ENCODE data around the gene PPP1R12B. TPM values are rescaled to one million over a fixed set of nuclear protein-coding genes. Genes with fewer than 3 reads are reported as not detected.
"Not testable (repeated sequence)": the region's sequence is repeated elsewhere in the genome, so short reads cannot be mapped to it uniquely, and the experiment has no call there.

The PPP1R12B gene
- total and polyA plus RNA-seq, 4 donors = 4.0 to 31.6 (median 9.7) TPM

DNA sequence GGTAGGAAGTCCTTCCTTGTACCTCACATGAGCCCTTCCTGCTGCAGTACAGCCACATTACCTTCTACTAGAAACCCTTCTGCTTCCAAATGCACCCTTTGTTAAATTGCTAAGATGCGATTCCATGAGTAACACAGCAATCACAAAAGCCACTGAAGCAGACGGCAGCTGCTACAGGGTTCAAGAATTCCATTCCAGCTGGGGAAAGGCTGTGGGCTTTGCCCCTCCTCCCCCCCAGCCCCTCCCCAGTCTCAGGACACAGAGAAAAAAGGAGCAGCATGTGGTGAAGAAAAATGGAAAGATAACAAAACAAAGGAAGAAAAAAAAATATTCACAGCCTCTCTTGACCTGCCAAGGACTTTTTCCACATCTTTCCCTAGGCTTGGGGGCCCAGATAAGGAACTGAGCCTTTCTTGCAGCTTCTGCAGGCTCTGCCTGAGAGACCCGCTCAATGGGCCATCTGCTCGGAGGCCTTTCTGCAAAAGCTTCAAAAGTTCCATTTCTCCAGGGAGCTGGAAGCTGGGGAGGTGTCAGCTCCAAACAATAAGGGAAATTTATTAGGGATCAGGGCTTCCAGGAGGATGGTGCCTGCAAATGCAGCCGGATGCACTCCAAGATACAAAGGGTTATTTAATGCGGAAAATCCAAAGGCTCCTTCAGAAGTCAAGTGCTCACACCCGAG, 289.7 kb downstream of the PPP1R12B start:
- Histone ChIP-seq H3K4me3 (ENCODE audit: low read depth in 1 of 3, low read length in 3 of 3) (no peak overlapping the region), H3K4me1 (ENCODE audit: control insufficient read depth in 4 of 4, insufficient read depth in 4 of 4, low read length in 3 of 4) (peaks cover 3 to 8% (median 6%) of the 10 kb centered on the region in 4 donors), H3K27ac (ENCODE audit: low read depth in 1 of 2, low read length in 2 of 2) (no peak overlapping the region), H3K36me3 (ENCODE audit: control insufficient read depth in 4 of 4, insufficient read depth in 3 of 4, low read depth in 1 of 4, low read length in 3 of 4) (no peaks in the 10 kb centered on the region), H3K9me3 (ENCODE audit: control insufficient read depth in 4 of 4, low read length in 3 of 4) (no peaks in the 10 kb centered on the region), H3K27me3 (ENCODE audit: control insufficient read depth in 4 of 4, insufficient read depth in 4 of 4, low read length in 3 of 4) (peaks cover 0 to 12% (median 3%) of the 10 kb centered on the region in 4 donors), H3K9ac (ENCODE audit: low read depth in 1 of 2, low read length in 2 of 2) (no peak overlapping the region)
- DNase-seq (ENCODE audit: low spot score) = no peak
- 63% methylated on average over 7 of the region's 7 CpGs for WGBS
- TF ChIP-seq HNF4G (IDR thresholded peaks at IDR 0.05) (no peak), NR2F2 (IDR thresholded peaks at IDR 0.05) (no peak), EGR1 (IDR thresholded peaks at IDR 0.05; ENCODE audit: low read depth in 2 of 2) (no peak), HNF4A (conservative IDR thresholded peaks at IDR 0.05) (no peak), FOXA2 (IDR thresholded peaks at IDR 0.05) (no peak), FOXA1 (IDR thresholded peaks at IDR 0.05) (no peak), GABPA (IDR thresholded peaks at IDR 0.05 in 1 of 2, conservative IDR thresholded peaks at IDR 0.05 in 1 of 2) (no peak), SP1 (IDR thresholded peaks at IDR 0.05) (no peak), YY1 (IDR thresholded peaks at IDR 0.05) (no peak), RXRA (IDR thresholded peaks at IDR 0.05) (no peak), RAD21 (IDR thresholded peaks at IDR 0.05) (no peak), JUND (IDR thresholded peaks at IDR 0.05) (no peak)
- TF ChIP-seq, protein P1, sequence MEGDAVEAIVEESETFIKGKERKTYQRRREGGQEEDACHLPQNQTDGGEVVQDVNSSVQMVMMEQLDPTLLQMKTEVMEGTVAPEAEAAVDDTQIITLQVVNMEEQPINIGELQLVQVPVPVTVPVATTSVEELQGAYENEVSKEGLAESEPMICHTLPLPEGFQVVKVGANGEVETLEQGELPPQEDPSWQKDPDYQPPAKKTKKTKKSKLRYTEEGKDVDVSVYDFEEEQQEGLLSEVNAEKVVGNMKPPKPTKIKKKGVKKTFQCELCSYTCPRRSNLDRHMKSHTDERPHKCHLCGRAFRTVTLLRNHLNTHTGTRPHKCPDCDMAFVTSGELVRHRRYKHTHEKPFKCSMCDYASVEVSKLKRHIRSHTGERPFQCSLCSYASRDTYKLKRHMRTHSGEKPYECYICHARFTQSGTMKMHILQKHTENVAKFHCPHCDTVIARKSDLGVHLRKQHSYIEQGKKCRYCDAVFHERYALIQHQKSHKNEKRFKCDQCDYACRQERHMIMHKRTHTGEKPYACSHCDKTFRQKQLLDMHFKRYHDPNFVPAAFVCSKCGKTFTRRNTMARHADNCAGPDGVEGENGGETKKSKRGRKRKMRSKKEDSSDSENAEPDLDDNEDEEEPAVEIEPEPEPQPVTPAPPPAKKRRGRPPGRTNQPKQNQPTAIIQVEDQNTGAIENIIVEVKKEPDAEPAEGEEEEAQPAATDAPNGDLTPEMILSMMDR (IDR thresholded peaks at IDR 0.05; ENCODE audit: low read depth, low read length, missing input control) = no peak
- TF ChIP-seq, protein P2, sequence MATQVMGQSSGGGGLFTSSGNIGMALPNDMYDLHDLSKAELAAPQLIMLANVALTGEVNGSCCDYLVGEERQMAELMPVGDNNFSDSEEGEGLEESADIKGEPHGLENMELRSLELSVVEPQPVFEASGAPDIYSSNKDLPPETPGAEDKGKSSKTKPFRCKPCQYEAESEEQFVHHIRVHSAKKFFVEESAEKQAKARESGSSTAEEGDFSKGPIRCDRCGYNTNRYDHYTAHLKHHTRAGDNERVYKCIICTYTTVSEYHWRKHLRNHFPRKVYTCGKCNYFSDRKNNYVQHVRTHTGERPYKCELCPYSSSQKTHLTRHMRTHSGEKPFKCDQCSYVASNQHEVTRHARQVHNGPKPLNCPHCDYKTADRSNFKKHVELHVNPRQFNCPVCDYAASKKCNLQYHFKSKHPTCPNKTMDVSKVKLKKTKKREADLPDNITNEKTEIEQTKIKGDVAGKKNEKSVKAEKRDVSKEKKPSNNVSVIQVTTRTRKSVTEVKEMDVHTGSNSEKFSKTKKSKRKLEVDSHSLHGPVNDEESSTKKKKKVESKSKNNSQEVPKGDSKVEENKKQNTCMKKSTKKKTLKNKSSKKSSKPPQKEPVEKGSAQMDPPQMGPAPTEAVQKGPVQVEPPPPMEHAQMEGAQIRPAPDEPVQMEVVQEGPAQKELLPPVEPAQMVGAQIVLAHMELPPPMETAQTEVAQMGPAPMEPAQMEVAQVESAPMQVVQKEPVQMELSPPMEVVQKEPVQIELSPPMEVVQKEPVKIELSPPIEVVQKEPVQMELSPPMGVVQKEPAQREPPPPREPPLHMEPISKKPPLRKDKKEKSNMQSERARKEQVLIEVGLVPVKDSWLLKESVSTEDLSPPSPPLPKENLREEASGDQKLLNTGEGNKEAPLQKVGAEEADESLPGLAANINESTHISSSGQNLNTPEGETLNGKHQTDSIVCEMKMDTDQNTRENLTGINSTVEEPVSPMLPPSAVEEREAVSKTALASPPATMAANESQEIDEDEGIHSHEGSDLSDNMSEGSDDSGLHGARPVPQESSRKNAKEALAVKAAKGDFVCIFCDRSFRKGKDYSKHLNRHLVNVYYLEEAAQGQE (IDR thresholded peaks at IDR 0.05) = no peak
- TF ChIP-seq, protein P3, sequence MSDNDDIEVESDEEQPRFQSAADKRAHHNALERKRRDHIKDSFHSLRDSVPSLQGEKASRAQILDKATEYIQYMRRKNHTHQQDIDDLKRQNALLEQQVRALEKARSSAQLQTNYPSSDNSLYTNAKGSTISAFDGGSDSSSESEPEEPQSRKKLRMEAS (IDR thresholded peaks at IDR 0.05) = no peak
- TF ChIP-seq, protein P4, sequence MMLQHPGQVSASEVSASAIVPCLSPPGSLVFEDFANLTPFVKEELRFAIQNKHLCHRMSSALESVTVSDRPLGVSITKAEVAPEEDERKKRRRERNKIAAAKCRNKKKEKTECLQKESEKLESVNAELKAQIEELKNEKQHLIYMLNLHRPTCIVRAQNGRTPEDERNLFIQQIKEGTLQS (IDR thresholded peaks at IDR 0.05) = no peak
- TF ChIP-seq, protein P5, sequence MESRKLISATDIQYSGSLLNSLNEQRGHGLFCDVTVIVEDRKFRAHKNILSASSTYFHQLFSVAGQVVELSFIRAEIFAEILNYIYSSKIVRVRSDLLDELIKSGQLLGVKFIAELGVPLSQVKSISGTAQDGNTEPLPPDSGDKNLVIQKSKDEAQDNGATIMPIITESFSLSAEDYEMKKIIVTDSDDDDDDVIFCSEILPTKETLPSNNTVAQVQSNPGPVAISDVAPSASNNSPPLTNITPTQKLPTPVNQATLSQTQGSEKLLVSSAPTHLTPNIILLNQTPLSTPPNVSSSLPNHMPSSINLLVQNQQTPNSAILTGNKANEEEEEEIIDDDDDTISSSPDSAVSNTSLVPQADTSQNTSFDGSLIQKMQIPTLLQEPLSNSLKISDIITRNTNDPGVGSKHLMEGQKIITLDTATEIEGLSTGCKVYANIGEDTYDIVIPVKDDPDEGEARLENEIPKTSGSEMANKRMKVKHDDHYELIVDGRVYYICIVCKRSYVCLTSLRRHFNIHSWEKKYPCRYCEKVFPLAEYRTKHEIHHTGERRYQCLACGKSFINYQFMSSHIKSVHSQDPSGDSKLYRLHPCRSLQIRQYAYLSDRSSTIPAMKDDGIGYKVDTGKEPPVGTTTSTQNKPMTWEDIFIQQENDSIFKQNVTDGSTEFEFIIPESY (IDR thresholded peaks at IDR 0.05) = no peak

DNA sequence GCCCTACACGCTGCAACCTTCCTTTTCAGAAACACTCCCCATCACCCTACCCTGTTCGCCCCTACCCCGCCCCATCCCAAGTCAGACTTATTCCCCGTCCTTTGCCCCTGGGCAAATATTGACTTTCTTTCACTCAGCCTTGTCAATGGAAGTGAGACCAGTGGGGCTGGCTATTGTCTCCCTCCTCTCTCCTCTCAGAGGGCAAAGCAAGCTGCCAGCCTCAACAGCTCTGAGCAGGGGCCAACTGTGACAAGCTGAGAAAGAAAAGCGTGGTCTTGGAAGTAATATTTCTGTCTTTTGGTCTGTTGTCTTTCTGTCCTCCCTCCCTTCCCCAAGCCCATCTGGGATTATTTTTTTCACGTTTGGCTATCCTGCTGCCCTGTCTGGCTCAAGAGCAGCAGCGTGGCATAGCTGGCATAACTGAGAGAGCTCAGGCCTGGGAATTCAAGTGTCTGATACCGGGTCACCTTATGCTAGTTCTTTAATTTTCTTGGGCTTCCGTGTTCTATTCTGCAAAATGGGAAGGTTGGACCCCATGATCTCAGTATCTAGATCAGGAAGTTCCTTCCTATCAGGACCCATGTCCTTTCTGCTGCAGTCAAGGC, 290.3 kb downstream of the PPP1R12B start:
- Histone ChIP-seq H3K4me1 (ENCODE audit: control insufficient read depth in 4 of 4, insufficient read depth in 4 of 4, low read length in 3 of 4) (peaks cover 7 to 12% (median 8%) of the 10 kb centered on the region in 4 donors), H3K27me3 (ENCODE audit: control insufficient read depth in 4 of 4, insufficient read depth in 4 of 4, low read length in 3 of 4) (peaks cover 0 to 12% (median 4%) of the 10 kb centered on the region in 4 donors)
- WGBS = 62% methylated on average over 9 of the region's 9 CpGs
- not testable (repeated sequence) for H3K4me3 ChIP-seq (ENCODE audit: low read depth in 1 of 3, low read length in 3 of 3); H3K27ac ChIP-seq (ENCODE audit: low read depth in 1 of 2, low read length in 2 of 2); H3K9ac ChIP-seq (ENCODE audit: low read depth in 1 of 2, low read length in 2 of 2); H3K9me3 ChIP-seq (ENCODE audit: control insufficient read depth in 4 of 4, low read length in 3 of 4); DNase-seq (ENCODE audit: low spot score); H3K36me3 ChIP-seq (ENCODE audit: control insufficient read depth in 4 of 4, insufficient read depth in 3 of 4, low read depth in 1 of 4, low read length in 3 of 4)

Data from liver (tissue), 9 donors.